ENCODE measurements around the gene ICAM1.

DNA sequence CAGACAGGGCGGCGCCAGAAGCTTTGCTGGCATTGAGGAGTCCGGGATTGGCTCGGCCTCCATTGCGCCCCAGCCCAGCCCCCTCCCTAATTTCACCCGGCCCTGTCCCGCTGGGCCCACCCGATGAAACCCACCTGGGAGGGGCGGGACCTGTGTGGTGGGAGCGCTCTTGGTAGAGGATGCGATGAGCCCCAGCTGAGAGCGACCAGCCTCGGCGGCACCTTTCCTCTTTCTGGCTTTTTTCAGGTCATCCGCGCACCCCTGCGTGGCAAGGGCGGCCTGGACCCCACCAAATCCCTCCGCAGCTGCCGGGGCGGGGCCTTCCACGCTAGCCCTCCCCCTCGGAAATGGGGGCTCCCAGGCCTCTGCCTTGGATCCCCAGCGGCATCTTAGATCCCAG, 38.5 kb downstream of the ICAM1 start, which contains the start of gene ZGLP1:
- TF ChIP-seq CTCF (conservative IDR thresholded peaks at IDR 0.05 in 1 of 2, IDR thresholded peaks at IDR 0.05 in 1 of 2; ENCODE audit: low read depth in 1 of 2, low read length in 2 of 2) (no peak), EZH2 (IDR thresholded peaks at IDR 0.05; ENCODE audit: low read length, missing control alignments) (no peak)

Data from fibroblast of lung (primary cell).